ENCODE measurements around the gene CFAP74.

GRCh38 chr1:1920608-1921458 lies 82.8 kb downstream of the CFAP74 start:
- TF ChIP-seq CTCF (IDR thresholded peaks at IDR 0.05 in 4 of 5, conservative IDR thresholded peaks at IDR 0.05 in 1 of 5) (no peak), POLR2A (IDR thresholded peaks at IDR 0.05) (no peak)
